OCI-LY7 (cell line): ENCODE data around the gene TMEM184A.

Experiments used
- CTCF ChIP-seq: fragments of 200-600 bp; sonication (generic); conservative IDR thresholded peaks from 2 replicates; pipeline ENCODE4 v1.5.1; 2014; ENCODE audit warnings: mild to moderate bottlenecking, antibody characterized with exemption, low read length, moderate library complexity, mixed read lengths
- EZH2phosphoT487 ChIP-seq: fragments of 200-600 bp; sonication (generic); IDR thresholded peaks from 2 replicates; pipeline ENCODE4 v1.6.1; 2018; ENCODE audit warnings: low read depth, borderline replicate concordance, mild to moderate bottlenecking, mixed run types, antibody characterized with exemption, low read length, moderate library complexity, mixed read lengths

GRCh38 chr7:1567896-1568510 is 12.0 kb upstream of the TMEM184A start:
- TF ChIP-seq CTCF (no peak), EZH2phosphoT487 (no peak)
